SK-N-SH (cell line): ENCODE data around the gene MTMR11. TPM values are rescaled to one million over a fixed set of nuclear protein-coding genes. Genes with fewer than 3 reads are reported as not detected.

Experiments
- CTCF ChIA-PET: fragments of 300-600, 350-600 bp; formaldehyde crosslinking; extraction: SDS; loops from one replicate; lab custom pipeline; 2021; lab: Yijun Ruan, JAX
- POLR2A ChIA-PET: fragments of 350-600 bp; sonication (Branson Sonifier 250); formaldehyde crosslinking; extraction: SDS; loops from one replicate; lab custom pipeline; 2020; ENCODE audit warnings: antibody characterized with exemption, inconsistent platforms; lab: Yijun Ruan, JAX
- DNase-seq: peaks from one replicate; pipeline ENCODE4 v3.0.0; 2012
- H2AFZ ChIP-seq: fragments of 200-600 bp; sonication (generic); 2 replicates; pipeline ENCODE4 v1.8.1; 2016; ENCODE audit warnings: antibody characterized with exemption, mild to moderate bottlenecking, low read depth
- H3F3A ChIP-seq: fragments of 200-600 bp; sonication (generic); replicated peaks from 2 replicates; pipeline ENCODE3; 2016; ENCODE audit warnings: antibody characterized with exemption, mild to moderate bottlenecking; ENCODE audit not compliant: insufficient read depth
- H3K27ac ChIP-seq, 2 experiments: fragments of 200-500 bp in 1 of 2; fragments of 200-600 bp in 1 of 2; sonication (Bioruptor generic) in 1 of 2; sonication (generic), shearing (Covaris generic) in 1 of 2; 2 replicates each; pipeline versions ENCODE4 v1.5.1 to v1.6.1; 2014 to 2016; ENCODE audit warnings: low read depth in 2 of 2, inconsistent platforms in 1 of 2, low read length in 1 of 2, mild to moderate bottlenecking in 1 of 2, mixed read lengths in 1 of 2
- H3K27me3 ChIP-seq: fragments of 200-600 bp; sonication (generic), shearing (Covaris generic); 2 replicates; pipeline ENCODE4 v1.6.1; 2016; ENCODE audit warnings: mixed run types; ENCODE audit not compliant: insufficient read depth
- H3K36me3 ChIP-seq, 2 experiments: fragments of 200-500 bp in 1 of 2; fragments of 200-600 bp in 1 of 2; sonication (Bioruptor generic) in 1 of 2; sonication (generic) in 1 of 2; replicated peaks in 1 of 2; 2 replicates each; pipeline versions ENCODE3 to v1.5.1; 2014 to 2016; ENCODE audit warnings: low read length in 1 of 2, mild to moderate bottlenecking in 1 of 2; ENCODE audit not compliant: insufficient read depth in 2 of 2, control insufficient read depth in 1 of 2
- H3K4me1 ChIP-seq, 2 experiments: fragments of 200-500 bp in 1 of 2; fragments of 200-600 bp in 1 of 2; sonication (Bioruptor generic) in 1 of 2; sonication (generic), shearing (Covaris generic) in 1 of 2; 2 replicates each; pipeline versions ENCODE4 v1.5.1 to v1.6.1; 2014 to 2016; ENCODE audit warnings: low read depth in 1 of 2, low read length in 1 of 2, mixed run types in 1 of 2; ENCODE audit not compliant: insufficient read depth in 2 of 2, control insufficient read depth in 1 of 2
- H3K4me2 ChIP-seq: fragments of 200-600 bp; sonication (generic), shearing (Covaris generic); 2 replicates; pipeline ENCODE4 v1.6.1; 2017; ENCODE audit warnings: mixed run types
- H3K4me3 ChIP-seq, 2 experiments: fragments of 200-500 bp in 1 of 2; fragments of 200-600 bp in 1 of 2; sonication (Bioruptor generic) in 1 of 2; sonication (generic), shearing (Covaris generic) in 1 of 2; 2 replicates each; pipeline versions ENCODE4 v1.5.1 to v1.8.1; 2014 to 2016; ENCODE audit warnings: low read depth in 2 of 2, inconsistent platforms in 1 of 2, low read length in 1 of 2, mild to moderate bottlenecking in 1 of 2, mixed read lengths in 1 of 2, moderate library complexity in 1 of 2
- H3K79me2 ChIP-seq: fragments of 200-600 bp; sonication (generic); 2 replicates; pipeline ENCODE4 v1.8.1; 2017; ENCODE audit warnings: mild to moderate bottlenecking; ENCODE audit not compliant: insufficient read depth
- H3K9ac ChIP-seq: fragments of 200-600 bp; sonication (generic); 2 replicates; pipeline ENCODE4 v1.6.1; 2017; ENCODE audit warnings: mixed run types
- H3K9me2 ChIP-seq: fragments of 200-600 bp; sonication (generic); 2 replicates; pipeline ENCODE4 v1.6.1; 2017; ENCODE audit warnings: mixed run types
- H3K9me3 ChIP-seq: fragments of 200-600 bp; sonication (generic); 2 replicates; pipeline ENCODE4 v1.6.1; 2017; ENCODE audit warnings: mixed run types, mild to moderate bottlenecking, moderate library complexity
- H4K20me1 ChIP-seq: fragments of 200-600 bp; sonication (generic); 2 replicates; pipeline ENCODE4 v1.6.1; 2017; ENCODE audit warnings: mild to moderate bottlenecking, mixed run types; ENCODE audit not compliant: insufficient read depth
- CHD2 ChIP-seq: fragments of 150-350 bp; IDR thresholded peaks from 2 replicates; pipeline ENCODE4 v1.6.1; 2018; ENCODE audit warnings: low read length; ENCODE audit not compliant: partially characterized antibody
- ELF1 ChIP-seq: IDR thresholded peaks from 2 replicates; pipeline ENCODE4 v1.4.0; 2012
- EP300 ChIP-seq, 2 experiments: IDR thresholded peaks; 2 replicates each; pipeline versions ENCODE4 v1.4.0 to v1.6.1; 2012; ENCODE audit warnings: borderline replicate concordance in 1 of 2, low read depth in 1 of 2, low read length in 1 of 2
- EZH2phosphoT487 ChIP-seq: fragments of 200-600 bp; sonication (generic); IDR thresholded peaks from 2 replicates; pipeline ENCODE4 v1.6.1; 2017; ENCODE audit warnings: low read depth, mixed run types, mild to moderate bottlenecking, antibody characterized with exemption, moderate library complexity, borderline replicate concordance
- FOSL2 ChIP-seq: IDR thresholded peaks from 2 replicates; pipeline ENCODE4 v1.4.0; 2012; ENCODE audit warnings: low read depth, mild to moderate bottlenecking, moderate library complexity, borderline replicate concordance
- GATA2 ChIP-seq: sonication (generic); formaldehyde crosslinking; IDR thresholded peaks from 2 replicates; pipeline ENCODE4 v1.5.0; 2020; ENCODE audit warnings: mild to moderate bottlenecking, missing genetic modification reagents
- MEF2A ChIP-seq: IDR thresholded peaks from 2 replicates; pipeline ENCODE4 v1.4.0; 2012; ENCODE audit warnings: low read depth, borderline replicate concordance
- MXI1 ChIP-seq: IDR thresholded peaks from 2 replicates; pipeline ENCODE4 v1.6.1; 2012; ENCODE audit warnings: mild to moderate bottlenecking, low read depth, low read length, improper control_type of control experiment
- NFIC ChIP-seq: IDR thresholded peaks from 2 replicates; pipeline ENCODE4 v1.4.0; 2012; ENCODE audit warnings: borderline replicate concordance
- RFX5 ChIP-seq: IDR thresholded peaks from 2 replicates; pipeline ENCODE4 v1.6.1; 2012; ENCODE audit warnings: mild to moderate bottlenecking, improper control_type of control experiment, low read length
- SIN3A ChIP-seq: IDR thresholded peaks from 2 replicates; pipeline ENCODE4 v1.6.1; 2012; ENCODE audit warnings: low read depth, mild to moderate bottlenecking, low read length, moderate library complexity, borderline replicate concordance
- SMC3 ChIP-seq: IDR thresholded peaks from 2 replicates; pipeline ENCODE4 v1.6.1; 2012; ENCODE audit warnings: low read depth, low read length, improper control_type of control experiment
- TCF12 ChIP-seq: IDR thresholded peaks from 2 replicates; pipeline ENCODE4 v1.4.0; 2012
- WGBS: methylation state at CpG from one replicate; pipeline ENCODE4 v1.1.6; 2017; ENCODE audit warnings: low lambda C conversion rate; 5-methylcytosine and 5-hydroxymethylcytosine counted together
- polyA plus RNA-seq, 3 experiments: library from polyadenylated mRNA; depleted of rRNA; stranded (reverse); fragments of >200 nt; gene quantifications; 2 replicates each; pipeline ENCODE4 v1.2.3, GENCODE V29; 2012
- TF ChIP-seq, protein P1 (sequence below): fragments of 200-600 bp; sonication (generic); IDR thresholded peaks from 2 replicates; pipeline ENCODE4 v1.6.1; 2017; ENCODE audit warnings: antibody characterized with exemption, mild to moderate bottlenecking, moderate library complexity
- TF ChIP-seq, protein P2 (sequence below): IDR thresholded peaks from 2 replicates; pipeline ENCODE4 v1.4.0; 2012; ENCODE audit warnings: low read depth, borderline replicate concordance
- TF ChIP-seq, protein P3 (sequence below): IDR thresholded peaks from 2 replicates; pipeline ENCODE4 v1.4.0; 2012; ENCODE audit warnings: low read depth
- TF ChIP-seq, protein P4 (sequence below): IDR thresholded peaks from 2 replicates; pipeline ENCODE4; 2012

MTMR11 gene
- polyA plus RNA-seq, 1 of the 3 experiments (the other 2 are of a cell fraction), result 9.4 TPM

DNA sequence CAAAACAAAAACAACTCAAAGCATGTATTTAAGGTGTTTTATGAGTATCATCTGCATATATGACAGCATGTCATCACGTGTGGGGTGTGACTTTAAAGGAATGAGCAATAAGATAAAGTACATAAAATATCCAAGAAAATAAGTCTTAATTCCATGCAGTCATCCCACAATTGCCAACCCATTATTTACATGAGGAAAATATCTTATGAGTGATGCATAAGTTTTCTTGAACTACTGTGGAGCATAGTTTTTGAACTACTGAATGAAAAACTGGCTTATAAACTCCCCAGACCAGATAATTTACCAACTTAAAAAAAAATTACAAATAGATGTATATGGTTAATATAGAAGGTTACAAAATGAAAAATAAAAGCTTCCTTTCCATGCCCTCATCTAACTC is 29.7 kb upstream of the MTMR11 start:
- no peaks in the 10 kb centered on the region for H3K79me2 ChIP-seq
- H3K4me2 ChIP-seq, result no peak overlapping the region
- H3K27me3 ChIP-seq, result no peaks in the 10 kb centered on the region
- H3K9ac ChIP-seq, result no peak overlapping the region
- ChIA-PET POLR2A (no interaction called here), CTCF (no interaction called here)
- H3K27ac ChIP-seq, result no peak overlapping the region
- TF ChIP-seq ELF1 (no peak), EZH2phosphoT487 (no peak), NFIC (no peak), TCF12 (no peak), EP300 (IDR thresholded peaks at IDR 0.05; ENCODE audit: borderline replicate concordance in 1 of 2, low read depth in 1 of 2, low read length in 1 of 2) (no peak), SMC3 (no peak), RFX5 (no peak), CHD2 (no peak), FOSL2 (no peak), MXI1 (no peak), SIN3A (no peak), MEF2A (no peak), GATA2 (CRISPR knock-in tag) (no peak)
- TF ChIP-seq, protein P1, sequence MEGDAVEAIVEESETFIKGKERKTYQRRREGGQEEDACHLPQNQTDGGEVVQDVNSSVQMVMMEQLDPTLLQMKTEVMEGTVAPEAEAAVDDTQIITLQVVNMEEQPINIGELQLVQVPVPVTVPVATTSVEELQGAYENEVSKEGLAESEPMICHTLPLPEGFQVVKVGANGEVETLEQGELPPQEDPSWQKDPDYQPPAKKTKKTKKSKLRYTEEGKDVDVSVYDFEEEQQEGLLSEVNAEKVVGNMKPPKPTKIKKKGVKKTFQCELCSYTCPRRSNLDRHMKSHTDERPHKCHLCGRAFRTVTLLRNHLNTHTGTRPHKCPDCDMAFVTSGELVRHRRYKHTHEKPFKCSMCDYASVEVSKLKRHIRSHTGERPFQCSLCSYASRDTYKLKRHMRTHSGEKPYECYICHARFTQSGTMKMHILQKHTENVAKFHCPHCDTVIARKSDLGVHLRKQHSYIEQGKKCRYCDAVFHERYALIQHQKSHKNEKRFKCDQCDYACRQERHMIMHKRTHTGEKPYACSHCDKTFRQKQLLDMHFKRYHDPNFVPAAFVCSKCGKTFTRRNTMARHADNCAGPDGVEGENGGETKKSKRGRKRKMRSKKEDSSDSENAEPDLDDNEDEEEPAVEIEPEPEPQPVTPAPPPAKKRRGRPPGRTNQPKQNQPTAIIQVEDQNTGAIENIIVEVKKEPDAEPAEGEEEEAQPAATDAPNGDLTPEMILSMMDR, result no peak
- TF ChIP-seq, protein P2, sequence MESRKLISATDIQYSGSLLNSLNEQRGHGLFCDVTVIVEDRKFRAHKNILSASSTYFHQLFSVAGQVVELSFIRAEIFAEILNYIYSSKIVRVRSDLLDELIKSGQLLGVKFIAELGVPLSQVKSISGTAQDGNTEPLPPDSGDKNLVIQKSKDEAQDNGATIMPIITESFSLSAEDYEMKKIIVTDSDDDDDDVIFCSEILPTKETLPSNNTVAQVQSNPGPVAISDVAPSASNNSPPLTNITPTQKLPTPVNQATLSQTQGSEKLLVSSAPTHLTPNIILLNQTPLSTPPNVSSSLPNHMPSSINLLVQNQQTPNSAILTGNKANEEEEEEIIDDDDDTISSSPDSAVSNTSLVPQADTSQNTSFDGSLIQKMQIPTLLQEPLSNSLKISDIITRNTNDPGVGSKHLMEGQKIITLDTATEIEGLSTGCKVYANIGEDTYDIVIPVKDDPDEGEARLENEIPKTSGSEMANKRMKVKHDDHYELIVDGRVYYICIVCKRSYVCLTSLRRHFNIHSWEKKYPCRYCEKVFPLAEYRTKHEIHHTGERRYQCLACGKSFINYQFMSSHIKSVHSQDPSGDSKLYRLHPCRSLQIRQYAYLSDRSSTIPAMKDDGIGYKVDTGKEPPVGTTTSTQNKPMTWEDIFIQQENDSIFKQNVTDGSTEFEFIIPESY, result no peak
- TF ChIP-seq, protein P3, sequence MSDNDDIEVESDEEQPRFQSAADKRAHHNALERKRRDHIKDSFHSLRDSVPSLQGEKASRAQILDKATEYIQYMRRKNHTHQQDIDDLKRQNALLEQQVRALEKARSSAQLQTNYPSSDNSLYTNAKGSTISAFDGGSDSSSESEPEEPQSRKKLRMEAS, result no peak
- TF ChIP-seq, protein P4, sequence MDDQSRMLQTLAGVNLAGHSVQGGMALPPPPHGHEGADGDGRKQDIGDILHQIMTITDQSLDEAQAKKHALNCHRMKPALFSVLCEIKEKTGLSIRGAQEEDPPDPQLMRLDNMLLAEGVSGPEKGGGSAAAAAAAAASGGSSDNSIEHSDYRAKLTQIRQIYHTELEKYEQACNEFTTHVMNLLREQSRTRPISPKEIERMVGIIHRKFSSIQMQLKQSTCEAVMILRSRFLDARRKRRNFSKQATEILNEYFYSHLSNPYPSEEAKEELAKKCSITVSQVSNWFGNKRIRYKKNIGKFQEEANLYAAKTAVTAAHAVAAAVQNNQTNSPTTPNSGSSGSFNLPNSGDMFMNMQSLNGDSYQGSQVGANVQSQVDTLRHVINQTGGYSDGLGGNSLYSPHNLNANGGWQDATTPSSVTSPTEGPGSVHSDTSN, result no peak
- DNase-seq, result no peak
- WGBS, result 85% methylated on average over 1 of the region's 1 CpG
- H3K4me3 ChIP-seq, result no peak overlapping the region
- peaks cover 59 to 67% of the 10 kb centered on the region in 2 experiments for H3K36me3 ChIP-seq
- H3F3A ChIP-seq, result peaks cover 32% of the 10 kb centered on the region
- H3K9me3 ChIP-seq, result no peaks in the 10 kb centered on the region
- H4K20me1 ChIP-seq, result no peaks in the 10 kb centered on the region
- no peaks in the 10 kb centered on the region for H3K9me2 ChIP-seq
- no peak overlapping the region for H2AFZ ChIP-seq
- 0 out of 4 replicates have a peak, but pooled peaks cover 0 to 3% of the 10 kb centered on the region in 2 experiments for H3K4me1 ChIP-seq
